WTC11 (cell line): Measurements from ENCODE around the gene GOLGA5.

Experiments used
- CREB1 ChIP-seq: sonication (generic); formaldehyde crosslinking; IDR thresholded peaks from 2 replicates; pipeline ENCODE4 v1.8.0; 2023; ENCODE audit warnings: mild to moderate bottlenecking, missing genetic modification reagents
- JUN ChIP-seq: sonication (generic); formaldehyde crosslinking; IDR thresholded peaks from 2 replicates; pipeline ENCODE4 v1.8.0; 2023; ENCODE audit warnings: mild to moderate bottlenecking, missing genetic modification reagents
- MLX ChIP-seq: sonication (generic); formaldehyde crosslinking; IDR thresholded peaks from 2 replicates; pipeline ENCODE4 v1.8.1; 2023; ENCODE audit warnings: mild to moderate bottlenecking, missing genetic modification reagents, moderate library complexity
- MYBL2 ChIP-seq: sonication (generic); formaldehyde crosslinking; IDR thresholded peaks from 2 replicates; pipeline ENCODE4 v1.8.1; 2023; ENCODE audit warnings: mild to moderate bottlenecking, moderate library complexity, missing genetic modification reagents
- ZNF219 ChIP-seq: sonication (generic); formaldehyde crosslinking; IDR thresholded peaks from 2 replicates; pipeline ENCODE4 v1.8.0; 2023; ENCODE audit warnings: missing genetic modification reagents, mild to moderate bottlenecking, borderline replicate concordance
- ZNF317 ChIP-seq: sonication (generic); formaldehyde crosslinking; IDR thresholded peaks from 2 replicates; pipeline ENCODE4 v1.8.1; 2023; ENCODE audit warnings: low read depth, mild to moderate bottlenecking, moderate library complexity, missing genetic modification reagents, borderline replicate concordance
- TF ChIP-seq, protein P1 (sequence below): fragments of 200-600 bp; IDR thresholded peaks from 2 replicates; pipeline ENCODE4 v1.8.0; 2022; ENCODE audit warnings: antibody characterized with exemption

DNA sequence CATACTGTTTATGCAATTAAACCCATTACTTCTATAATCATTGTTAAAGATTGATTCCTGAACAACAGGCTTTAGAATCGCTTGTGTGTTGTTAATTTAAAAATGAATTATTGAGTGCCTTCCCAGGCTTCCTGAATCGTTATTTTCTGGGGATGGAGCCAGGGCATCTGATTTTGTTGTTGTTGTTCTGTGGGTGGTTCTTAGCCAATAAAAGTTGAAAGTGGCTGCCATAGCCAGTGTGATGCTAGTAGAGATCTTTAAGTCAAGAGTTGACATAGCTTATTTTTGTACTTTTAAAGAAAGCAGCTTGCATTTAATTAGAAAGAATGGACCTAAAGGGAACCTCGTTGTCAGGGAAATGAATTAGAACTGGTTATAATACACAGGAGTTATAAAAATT, 6.4 kb downstream of the GOLGA5 start:
- TF ChIP-seq, protein P1, sequence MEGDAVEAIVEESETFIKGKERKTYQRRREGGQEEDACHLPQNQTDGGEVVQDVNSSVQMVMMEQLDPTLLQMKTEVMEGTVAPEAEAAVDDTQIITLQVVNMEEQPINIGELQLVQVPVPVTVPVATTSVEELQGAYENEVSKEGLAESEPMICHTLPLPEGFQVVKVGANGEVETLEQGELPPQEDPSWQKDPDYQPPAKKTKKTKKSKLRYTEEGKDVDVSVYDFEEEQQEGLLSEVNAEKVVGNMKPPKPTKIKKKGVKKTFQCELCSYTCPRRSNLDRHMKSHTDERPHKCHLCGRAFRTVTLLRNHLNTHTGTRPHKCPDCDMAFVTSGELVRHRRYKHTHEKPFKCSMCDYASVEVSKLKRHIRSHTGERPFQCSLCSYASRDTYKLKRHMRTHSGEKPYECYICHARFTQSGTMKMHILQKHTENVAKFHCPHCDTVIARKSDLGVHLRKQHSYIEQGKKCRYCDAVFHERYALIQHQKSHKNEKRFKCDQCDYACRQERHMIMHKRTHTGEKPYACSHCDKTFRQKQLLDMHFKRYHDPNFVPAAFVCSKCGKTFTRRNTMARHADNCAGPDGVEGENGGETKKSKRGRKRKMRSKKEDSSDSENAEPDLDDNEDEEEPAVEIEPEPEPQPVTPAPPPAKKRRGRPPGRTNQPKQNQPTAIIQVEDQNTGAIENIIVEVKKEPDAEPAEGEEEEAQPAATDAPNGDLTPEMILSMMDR, result no peak
- TF ChIP-seq MLX (CRISPR knock-in tag), result no peak
- TF ChIP-seq MYBL2 (CRISPR knock-in tag), result no peak
- TF ChIP-seq ZNF317 (CRISPR knock-in tag), result no peak
- no peak for TF ChIP-seq CREB1
- no peak for TF ChIP-seq ZNF219 (CRISPR knock-in tag)
- TF ChIP-seq JUN (CRISPR knock-in tag), result no peak
